Measurements from ENCODE around the gene DNAJB7. TPM values are rescaled to one million over a fixed set of nuclear protein-coding genes. Genes with fewer than 3 reads are reported as not detected.

The DNAJB7 gene
- total and polyA plus RNA-seq, 4 donors = 0.15 TPM; not detected in 3

- Histone ChIP-seq H3K9ac (ENCODE audit: low read depth in 1 of 2, low read length in 2 of 2) (peak overlapping the region; percentile 97 to 99), H3K36me3 (ENCODE audit: control insufficient read depth in 4 of 4, insufficient read depth in 3 of 4, low read depth in 1 of 4, low read length in 3 of 4) (no peaks in the 10 kb centered on the region), H3K27ac (ENCODE audit: low read depth in 1 of 2, low read length in 2 of 2) (peak overlapping the region; percentile 97 to 99), H3K4me3 (ENCODE audit: low read depth in 1 of 3, low read length in 3 of 3) (peak overlapping the region; percentile 86 to 100 (median 95)), H3K9me3 (ENCODE audit: control insufficient read depth in 4 of 4, low read length in 3 of 4) (no peaks in the 10 kb centered on the region), H3K27me3 (ENCODE audit: control insufficient read depth in 4 of 4, insufficient read depth in 4 of 4, low read length in 3 of 4) (no peaks in the 10 kb centered on the region), H3K4me1 (ENCODE audit: control insufficient read depth in 4 of 4, insufficient read depth in 4 of 4, low read length in 3 of 4) (peaks cover 18 to 57% (median 44%) of the 10 kb centered on the region in 4 donors)
- DNase-seq (ENCODE audit: low spot score) = peak; percentile 66
- WGBS = under 1% methylated on average over 29 of the region's 29 CpGs
- TF ChIP-seq GABPA (IDR thresholded peaks at IDR 0.05 in 1 of 2, conservative IDR thresholded peaks at IDR 0.05 in 1 of 2) (no peak), REST (IDR thresholded peaks at IDR 0.05) (no peak), CTCF (IDR thresholded peaks at IDR 0.05; ENCODE audit: low read depth, low read length, missing input control) (no peak), ZBTB33 (IDR thresholded peaks at IDR 0.05) (no peak), JUND (IDR thresholded peaks at IDR 0.05) (no peak), FOXA2 (IDR thresholded peaks at IDR 0.05) (no peak), SP1 (IDR thresholded peaks at IDR 0.05) (no peak), RXRA (IDR thresholded peaks at IDR 0.05) (no peak), HNF4G (IDR thresholded peaks at IDR 0.05) (no peak)
These were observed 5.9 kb downstream of the DNAJB7 start for GRCh38 chr22:40855979-40856512.

GRCh38 chr22:40855071-40855978 lies 6.6 kb downstream of the DNAJB7 start:
- WGBS = 26% methylated on average over 20 of the region's 20 CpGs
- no peaks in the 10 kb centered on the region for H3K27me3 ChIP-seq (ENCODE audit: control insufficient read depth in 4 of 4, insufficient read depth in 4 of 4, low read length in 3 of 4)
- H3K27ac ChIP-seq (ENCODE audit: low read depth in 1 of 2, low read length in 2 of 2) = peak overlapping the region; percentile 97 to 99
- H3K36me3 ChIP-seq (ENCODE audit: control insufficient read depth in 4 of 4, insufficient read depth in 3 of 4, low read depth in 1 of 4, low read length in 3 of 4) = no peaks in the 10 kb centered on the region
- TF ChIP-seq MAX (IDR thresholded peaks at IDR 0.05) (no peak), CTCF (IDR thresholded peaks at IDR 0.05; ENCODE audit: low read depth, low read length, missing input control) (no peak), HNF4G (IDR thresholded peaks at IDR 0.05) (no peak), NR2F2 (IDR thresholded peaks at IDR 0.05) (no peak), GABPA (IDR thresholded peaks at IDR 0.05 in 1 of 2, conservative IDR thresholded peaks at IDR 0.05 in 1 of 2) (no peak), FOXA2 (IDR thresholded peaks at IDR 0.05) (no peak)
- peak overlapping the region; percentile 86 to 100 (median 95) for H3K4me3 ChIP-seq (ENCODE audit: low read depth in 1 of 3, low read length in 3 of 3)
- H3K4me1 ChIP-seq (ENCODE audit: control insufficient read depth in 4 of 4, insufficient read depth in 4 of 4, low read length in 3 of 4) = peaks cover 18 to 57% (median 45%) of the 10 kb centered on the region in 4 donors
- no peaks in the 10 kb centered on the region for H3K9me3 ChIP-seq (ENCODE audit: control insufficient read depth in 4 of 4, low read length in 3 of 4)
- DNase-seq (ENCODE audit: low spot score) = no peak
- H3K9ac ChIP-seq (ENCODE audit: low read depth in 1 of 2, low read length in 2 of 2) = peak overlapping the region; percentile 97 to 99

All from liver (tissue), 9 donors.